Measurements from ENCODE around the gene METTL16.

DNA sequence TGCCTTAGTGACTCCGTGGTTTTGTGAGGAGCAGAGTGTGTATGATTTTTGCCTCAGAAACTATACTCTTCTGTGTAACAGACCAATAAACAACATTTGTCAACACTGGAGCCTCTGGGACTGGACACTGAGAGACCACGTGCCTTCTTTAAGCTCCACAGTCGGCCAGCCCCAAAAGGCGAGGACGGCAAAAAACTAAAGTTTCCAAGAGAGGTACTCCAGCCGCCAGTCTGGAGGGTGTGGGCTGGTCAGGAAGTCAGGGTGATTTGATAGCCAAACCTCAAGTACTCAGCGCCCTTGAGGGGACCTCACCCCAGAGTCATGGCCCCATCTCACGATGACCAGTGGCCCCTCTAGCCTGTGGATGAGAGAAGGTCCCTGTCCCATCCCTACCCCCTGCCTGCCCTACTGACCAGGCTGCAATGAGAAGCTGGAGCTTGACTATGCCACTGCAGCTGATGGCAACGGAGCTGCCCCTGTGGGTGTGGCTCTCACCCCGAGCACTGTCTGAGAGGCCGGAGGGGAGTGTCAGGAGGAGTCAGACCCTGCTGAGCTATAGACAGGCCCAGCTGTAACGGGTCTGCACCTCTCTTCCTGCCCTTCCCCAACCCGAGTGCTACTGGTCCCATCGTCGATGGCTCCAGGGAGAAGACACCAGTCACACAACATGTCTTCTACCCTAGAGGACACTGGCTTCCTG is 130.6 kb downstream of the METTL16 start:
- TF ChIP-seq POLR2A (IDR thresholded peaks at IDR 0.05): no peak
- TF ChIP-seq, protein P1, sequence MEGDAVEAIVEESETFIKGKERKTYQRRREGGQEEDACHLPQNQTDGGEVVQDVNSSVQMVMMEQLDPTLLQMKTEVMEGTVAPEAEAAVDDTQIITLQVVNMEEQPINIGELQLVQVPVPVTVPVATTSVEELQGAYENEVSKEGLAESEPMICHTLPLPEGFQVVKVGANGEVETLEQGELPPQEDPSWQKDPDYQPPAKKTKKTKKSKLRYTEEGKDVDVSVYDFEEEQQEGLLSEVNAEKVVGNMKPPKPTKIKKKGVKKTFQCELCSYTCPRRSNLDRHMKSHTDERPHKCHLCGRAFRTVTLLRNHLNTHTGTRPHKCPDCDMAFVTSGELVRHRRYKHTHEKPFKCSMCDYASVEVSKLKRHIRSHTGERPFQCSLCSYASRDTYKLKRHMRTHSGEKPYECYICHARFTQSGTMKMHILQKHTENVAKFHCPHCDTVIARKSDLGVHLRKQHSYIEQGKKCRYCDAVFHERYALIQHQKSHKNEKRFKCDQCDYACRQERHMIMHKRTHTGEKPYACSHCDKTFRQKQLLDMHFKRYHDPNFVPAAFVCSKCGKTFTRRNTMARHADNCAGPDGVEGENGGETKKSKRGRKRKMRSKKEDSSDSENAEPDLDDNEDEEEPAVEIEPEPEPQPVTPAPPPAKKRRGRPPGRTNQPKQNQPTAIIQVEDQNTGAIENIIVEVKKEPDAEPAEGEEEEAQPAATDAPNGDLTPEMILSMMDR (IDR thresholded peaks at IDR 0.05): no peak

Data from prostate gland (tissue), 2 donors.